HepG2 (cell line): ENCODE data around the gene BAG5. TPM values are rescaled to one million over a fixed set of nuclear protein-coding genes. Genes with fewer than 3 reads are reported as not detected.

Experiments
- ADNP ChIP-seq: sonication (generic); formaldehyde crosslinking; IDR thresholded peaks from 2 replicates; pipeline ENCODE4 v1.4.0; 2020; ENCODE audit warnings: missing genetic modification reagents
- CAMTA2 ChIP-seq: sonication (generic); formaldehyde crosslinking; IDR thresholded peaks from 2 replicates; pipeline ENCODE4 v1.4.0; 2020; ENCODE audit warnings: mild to moderate bottlenecking, missing genetic modification reagents, borderline replicate concordance
- CCDC6 ChIP-seq: sonication (generic); formaldehyde crosslinking; IDR thresholded peaks from 2 replicates; pipeline ENCODE4 v1.8.1; 2022; ENCODE audit warnings: mild to moderate bottlenecking, missing genetic modification reagents, moderate library complexity
- EHMT2 ChIP-seq: fragments of 200-600 bp; sonication (generic); IDR thresholded peaks from 2 replicates; pipeline ENCODE4 v1.7.0; 2017; ENCODE audit warnings: antibody characterized with exemption, low read depth, low read length, borderline replicate concordance
- GLI4 ChIP-seq: sonication (generic); formaldehyde crosslinking; IDR thresholded peaks from 2 replicates; pipeline ENCODE4 v1.5.1; 2020; ENCODE audit warnings: missing genetic modification reagents, mild to moderate bottlenecking, moderate library complexity, borderline replicate concordance
- KLF13 ChIP-seq: sonication (generic); formaldehyde crosslinking; IDR thresholded peaks from 2 replicates; pipeline ENCODE4 v1.4.0; 2020; ENCODE audit warnings: mild to moderate bottlenecking, missing genetic modification reagents
- NCOA1 ChIP-seq: sonication (generic); formaldehyde crosslinking; IDR thresholded peaks from 2 replicates; pipeline ENCODE4 v1.9.0; 2021; ENCODE audit warnings: missing genetic modification reagents
- NRL ChIP-seq: sonication (generic); formaldehyde crosslinking; IDR thresholded peaks from 2 replicates; pipeline ENCODE4 v1.5.0; 2020; ENCODE audit warnings: missing genetic modification reagents, mild to moderate bottlenecking, moderate library complexity, borderline replicate concordance
- RFXANK ChIP-seq: IDR thresholded peaks from 2 replicates; pipeline ENCODE4 v1.6.1; 2016
- TMF1 ChIP-seq: sonication (generic); formaldehyde crosslinking; IDR thresholded peaks from 2 replicates; pipeline ENCODE4 v1.8.1; 2022; ENCODE audit warnings: low read depth, missing genetic modification reagents
- TRAFD1 ChIP-seq: sonication (generic); formaldehyde crosslinking; IDR thresholded peaks from 2 replicates; pipeline ENCODE4 v1.5.1; 2020; ENCODE audit warnings: missing genetic modification reagents, mild to moderate bottlenecking, borderline replicate concordance
- ZBTB38 ChIP-seq: sonication (generic); formaldehyde crosslinking; IDR thresholded peaks from 2 replicates; pipeline ENCODE4 v1.5.1; 2020; ENCODE audit warnings: mild to moderate bottlenecking, missing genetic modification reagents
- ZFP41 ChIP-seq: sonication (generic); formaldehyde crosslinking; IDR thresholded peaks from 2 replicates; pipeline ENCODE4 v1.4.0; 2020; ENCODE audit warnings: mild to moderate bottlenecking, missing genetic modification reagents, borderline replicate concordance
- ZHX1 ChIP-seq: sonication (generic); formaldehyde crosslinking; IDR thresholded peaks from 2 replicates; pipeline ENCODE4 v1.8.1; 2022; ENCODE audit warnings: low read depth, mild to moderate bottlenecking, missing genetic modification reagents
- ZNF142 ChIP-seq: sonication (generic); formaldehyde crosslinking; IDR thresholded peaks from 2 replicates; pipeline ENCODE4 v1.4.0; 2020; ENCODE audit warnings: missing genetic modification reagents
- ZNF350 ChIP-seq: sonication (generic); formaldehyde crosslinking; IDR thresholded peaks from 2 replicates; pipeline ENCODE4 v1.4.0; 2020; ENCODE audit warnings: mild to moderate bottlenecking, low read depth, missing genetic modification reagents, borderline replicate concordance
- ZNF367 ChIP-seq: sonication (generic); formaldehyde crosslinking; IDR thresholded peaks from 2 replicates; pipeline ENCODE4 v1.4.0; 2020; ENCODE audit warnings: missing genetic modification reagents, borderline replicate concordance
- ZNF652 ChIP-seq: IDR thresholded peaks from 2 replicates; pipeline ENCODE4 v1.6.1; 2016; ENCODE audit warnings: low read depth, borderline replicate concordance
- ZNF672 ChIP-seq: sonication (generic); formaldehyde crosslinking; IDR thresholded peaks from 2 replicates; pipeline ENCODE4 v1.8.1; 2022; ENCODE audit warnings: missing genetic modification reagents
- polyA plus RNA-seq, 8 experiments: library from polyadenylated mRNA; depleted of rRNA in 3 of 8; stranded (reverse) in 7 of 8; unstranded in 1 of 8; fragments of >200 nt; fragmentation: Illumina TruSeq in 4 of 8; extraction: Trizol in 4 of 8; gene quantifications; 2 replicates each; pipeline versions ENCODE4 v1.2.1 to v1.2.3, GENCODE V29; 2011 to 2016; ENCODE audit warnings: low read depth in 4 of 8, missing spikeins in 1 of 8, mixed read lengths in 1 of 8; ENCODE audit not compliant: insufficient read depth in 1 of 8
- total RNA-seq, 5 experiments: library from RNA; depleted of rRNA; stranded (reverse); fragments of >200 nt; fragmentation: Illumina TruSeq; extraction: Trizol; gene quantifications; 2 replicates each; pipeline ENCODE4 v1.2.3, GENCODE V29; 2016; ENCODE audit warnings: low read depth in 1 of 5
- TF ChIP-seq, protein P1 (sequence below): sonication (generic); formaldehyde crosslinking; IDR thresholded peaks from 2 replicates; pipeline ENCODE4 v1.8.1; 2023; ENCODE audit warnings: missing genetic modification reagents, mild to moderate bottlenecking, borderline replicate concordance

The BAG5 gene
- total and polyA plus RNA-seq, 2 of the 13 experiments (the other 11 are each of a cell fraction or from before 2014, with no cell fraction given) = 3.5 to 21.0 TPM

DNA sequence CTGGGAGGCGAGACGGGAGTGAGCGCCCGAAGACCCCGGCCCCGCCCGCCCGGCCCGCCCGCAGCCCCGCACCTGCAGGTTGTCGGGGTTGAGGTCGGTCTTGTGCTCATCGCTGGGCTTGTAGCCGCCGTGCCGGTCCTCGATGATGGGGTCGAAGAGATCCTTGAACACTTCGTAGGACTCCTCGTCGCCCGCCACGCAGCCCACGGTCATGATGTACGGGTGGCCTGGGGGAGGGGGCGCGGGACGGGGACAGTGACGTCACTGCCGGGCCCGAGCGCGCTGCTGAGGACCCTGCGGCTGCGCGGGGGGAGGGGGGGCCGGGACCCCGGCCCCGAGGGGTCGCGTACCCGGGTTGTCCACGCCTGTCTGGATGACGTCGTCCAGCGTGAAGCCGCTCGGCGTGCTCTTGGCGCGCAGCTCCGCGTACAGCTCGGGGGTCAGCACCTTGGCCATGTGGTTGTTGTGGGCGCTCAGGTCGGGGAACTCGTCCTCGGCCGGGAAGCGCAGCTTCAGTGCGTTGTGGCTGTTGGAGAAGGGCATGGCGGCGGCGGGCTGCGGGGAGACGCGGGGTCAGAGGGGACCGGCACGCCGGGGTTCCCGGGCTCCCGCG is 40.4 kb downstream of the BAG5 start (continued):
- TF ChIP-seq ZNF367 (CRISPR knock-in tag) (no peak), NCOA1 (CRISPR knock-in tag) (no peak), GLI4 (CRISPR knock-in tag) (no peak), CCDC6 (CRISPR knock-in tag) (no peak), TMF1 (CRISPR knock-in tag) (no peak), ZNF350 (no peak), TRAFD1 (no peak), RFXANK (CRISPR knock-in tag) (no peak), ZBTB38 (peak; percentile 60), ZNF672 (CRISPR knock-in tag) (0 out of 2 replicates have a peak, but pooled peaks have one; percentile 69), ADNP (CRISPR knock-in tag) (no peak), ZNF652 (CRISPR knock-in tag) (no peak), CAMTA2 (CRISPR knock-in tag) (no peak), EHMT2 (no peak), NRL (CRISPR knock-in tag) (no peak), ZNF142 (CRISPR knock-in tag) (no peak), KLF13 (CRISPR knock-in tag) (no peak), ZHX1 (CRISPR knock-in tag) (no peak), ZFP41 (no peak)
- TF ChIP-seq, protein P1, sequence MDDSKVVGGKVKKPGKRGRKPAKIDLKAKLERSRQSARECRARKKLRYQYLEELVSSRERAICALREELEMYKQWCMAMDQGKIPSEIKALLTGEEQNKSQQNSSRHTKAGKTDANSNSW (CRISPR knock-in tag) = no peak
